Subcutaneous adipose tissue (tissue), 4 donors: ENCODE results near the gene ERCC6L2. TPM values are rescaled to one million over a fixed set of nuclear protein-coding genes. Genes with fewer than 3 reads are reported as not detected.

ENCODE experiments used
- CTCF ChIP-seq: fragments of 450-650 bp; IDR thresholded peaks from one replicate; pipeline ENCODE4 v1.5.1; 2016; ENCODE audit warnings: low read depth, mild to moderate bottlenecking, control low read depth, antibody characterized with exemption, moderate library complexity
- total RNA-seq, 4 donors: library from RNA; depleted of rRNA; stranded (reverse); fragments of >200 nt; gene quantifications; one replicate each; pipeline ENCODE4 v1.1.0, GENCODE V29; 2016

ERCC6L2 gene
- total RNA-seq, 4 donors from 2014 or later: 50.7 to 87.6 (median 80.3) TPM

- no peak for TF ChIP-seq CTCF
Measured at GRCh38 chr9:95977371-95977770, 101.9 kb downstream of the ERCC6L2 start.

GRCh38 chr9:95978106-95978505 is 102.6 kb downstream of the ERCC6L2 start:
- TF ChIP-seq CTCF: no peak

- TF ChIP-seq CTCF: no peak
Measured at GRCh38 chr9:95979446-95979845, 104.0 kb downstream of the ERCC6L2 start.

- no peak for TF ChIP-seq CTCF
Measured at GRCh38 chr9:95980262-95981125, 105.0 kb downstream of the ERCC6L2 start.

- TF ChIP-seq CTCF: no peak
Measured at GRCh38 chr9:95981761-95982390, 106.4 kb downstream of the ERCC6L2 start.

GRCh38 chr9:95985440-95986055 is 110.1 kb downstream of the ERCC6L2 start:
- no peak for TF ChIP-seq CTCF

- no peak for TF ChIP-seq CTCF
Measured at GRCh38 chr9:95989297-95989696, 113.8 kb downstream of the ERCC6L2 start.
